ENCODE data around the gene DUSP3.

- TF ChIP-seq CTCF (IDR thresholded peaks at IDR 0.05) = no peak
- TF ChIP-seq POLR2A (IDR thresholded peaks at IDR 0.05) = no peak
- no peak for TF ChIP-seq EP300 (IDR thresholded peaks at IDR 0.05)
Observed at GRCh38 chr17:43814714-43815113, 35.9 kb upstream of the DUSP3 start.

Data from ovary (tissue), 3 donors.